HG03108 (cell line): Measurements from ENCODE around the gene PTPRE.

Experiments used
- ATAC-seq: cut with Tn5 transposase; IDR thresholded peaks from one replicate; pipeline ENCODE4 v1.9.1; 2021; ENCODE audit warnings: moderate library complexity; ENCODE audit not compliant: unreplicated experiment

PTPRE gene

GRCh38 chr10:127949831-127950230 is 42.9 kb downstream of the PTPRE start:
- no peak for ATAC-seq

- ATAC-seq, result no peak
Observed at GRCh38 chr10:127951861-127952574, 45.1 kb downstream of the PTPRE start.

GRCh38 chr10:127952575-127952869 is 45.6 kb downstream of the PTPRE start:
- ATAC-seq, result no peak

GRCh38 chr10:127952918-127953317 is 46.0 kb downstream of the PTPRE start:
- ATAC-seq, result no peak

- no peak for ATAC-seq
Observed at GRCh38 chr10:127953876-127954275, 47.0 kb downstream of the PTPRE start.

- ATAC-seq, result no peak
Observed at GRCh38 chr10:127959428-127959827, 52.5 kb downstream of the PTPRE start.

GRCh38 chr10:127961071-127961470 is 54.2 kb downstream of the PTPRE start:
- ATAC-seq, result no peak

- ATAC-seq, result no peak
Observed at GRCh38 chr10:127962205-127962604, 55.3 kb downstream of the PTPRE start.

GRCh38 chr10:127963136-127963535 is 56.2 kb downstream of the PTPRE start:
- no peak for ATAC-seq

- no peak for ATAC-seq
Observed at GRCh38 chr10:127964621-127965020, 57.7 kb downstream of the PTPRE start.

- no peak for ATAC-seq
Observed at GRCh38 chr10:127966875-127967274, 60.0 kb downstream of the PTPRE start.

GRCh38 chr10:127968027-127968441 is 61.1 kb downstream of the PTPRE start:
- ATAC-seq, result no peak

- no peak for ATAC-seq
Observed at GRCh38 chr10:127968659-127969058, 61.8 kb downstream of the PTPRE start.

- ATAC-seq, result no peak
Observed at GRCh38 chr10:127971101-127971946, 64.4 kb downstream of the PTPRE start.

GRCh38 chr10:127971963-127972615 is 65.2 kb downstream of the PTPRE start:
- no peak for ATAC-seq

- no peak for ATAC-seq
Observed at GRCh38 chr10:127972751-127973357, 66.0 kb downstream of the PTPRE start.

GRCh38 chr10:127973791-127974311 is 66.9 kb downstream of the PTPRE start:
- ATAC-seq, result no peak

GRCh38 chr10:127974911-127975310 is 68.0 kb downstream of the PTPRE start:
- no peak for ATAC-seq

- no peak for ATAC-seq
Observed at GRCh38 chr10:127976286-127976685, 69.4 kb downstream of the PTPRE start.

- ATAC-seq, result no peak
Observed at GRCh38 chr10:127976701-127977356, 69.9 kb downstream of the PTPRE start.
